ENCODE measurements around the gene CYP2S1. TPM values are rescaled to one million over a fixed set of nuclear protein-coding genes. Genes with fewer than 3 reads are reported as not detected.

CYP2S1 gene
- total RNA-seq, 1 donor from 2014 or later = 11.1 TPM

DNA sequence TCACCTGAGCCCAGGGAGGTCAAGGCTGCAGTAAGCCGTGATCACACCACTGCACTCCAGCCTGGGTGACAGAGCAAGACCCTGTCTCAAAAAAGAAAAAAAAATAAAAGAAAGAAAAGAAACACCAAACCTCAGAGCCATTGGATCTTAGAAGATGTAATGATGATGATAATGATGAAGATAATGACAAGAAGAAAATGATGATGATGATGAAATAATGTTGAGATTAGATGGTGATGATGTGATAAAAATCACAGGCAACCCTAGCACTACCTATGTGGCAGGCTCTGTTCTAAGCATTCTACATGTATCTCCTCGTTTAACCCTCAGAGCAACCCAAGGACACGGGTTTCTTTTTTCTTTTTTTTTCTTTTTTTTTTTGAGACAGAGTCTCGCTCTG is 51.1 kb downstream of the CYP2S1 start:
- Mint-ChIP-seq H3K27me3 (ENCODE audit: low read depth, unreplicated experiment) (no peaks in the 10 kb centered on the region), H3K9me3 (ENCODE audit: unreplicated experiment) (no peaks in the 10 kb centered on the region), H3K4me3 (ENCODE audit: unreplicated experiment) (no peak overlapping the region), H3K27ac (ENCODE audit: unreplicated experiment) (no peak overlapping the region), H3K36me3 (ENCODE audit: low read depth, unreplicated experiment) (peaks cover 25% of the 10 kb centered on the region), H3K4me1 (ENCODE audit: low read depth, unreplicated experiment) (no peaks in the 10 kb centered on the region)
- H3K79me2 ChIP-seq (ENCODE audit: insufficient read depth, low read length) = peaks cover 15% of the 10 kb centered on the region
- no peaks in the 10 kb centered on the region for H3K9me3 ChIP-seq (ENCODE audit: insufficient read depth, low read depth, low read length)
- no peak overlapping the region for H3K4me2 ChIP-seq (ENCODE audit: low read length)
- no peak overlapping the region for H3K27ac ChIP-seq (ENCODE audit: low read depth, low read length)
- no peak for FAIRE-seq
- TF ChIP-seq EZH2 (IDR thresholded peaks at IDR 0.05; ENCODE audit: insufficient read depth, low read length) = no peak
- TF ChIP-seq, protein P1, sequence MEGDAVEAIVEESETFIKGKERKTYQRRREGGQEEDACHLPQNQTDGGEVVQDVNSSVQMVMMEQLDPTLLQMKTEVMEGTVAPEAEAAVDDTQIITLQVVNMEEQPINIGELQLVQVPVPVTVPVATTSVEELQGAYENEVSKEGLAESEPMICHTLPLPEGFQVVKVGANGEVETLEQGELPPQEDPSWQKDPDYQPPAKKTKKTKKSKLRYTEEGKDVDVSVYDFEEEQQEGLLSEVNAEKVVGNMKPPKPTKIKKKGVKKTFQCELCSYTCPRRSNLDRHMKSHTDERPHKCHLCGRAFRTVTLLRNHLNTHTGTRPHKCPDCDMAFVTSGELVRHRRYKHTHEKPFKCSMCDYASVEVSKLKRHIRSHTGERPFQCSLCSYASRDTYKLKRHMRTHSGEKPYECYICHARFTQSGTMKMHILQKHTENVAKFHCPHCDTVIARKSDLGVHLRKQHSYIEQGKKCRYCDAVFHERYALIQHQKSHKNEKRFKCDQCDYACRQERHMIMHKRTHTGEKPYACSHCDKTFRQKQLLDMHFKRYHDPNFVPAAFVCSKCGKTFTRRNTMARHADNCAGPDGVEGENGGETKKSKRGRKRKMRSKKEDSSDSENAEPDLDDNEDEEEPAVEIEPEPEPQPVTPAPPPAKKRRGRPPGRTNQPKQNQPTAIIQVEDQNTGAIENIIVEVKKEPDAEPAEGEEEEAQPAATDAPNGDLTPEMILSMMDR (IDR thresholded peaks at IDR 0.05; ENCODE audit: insufficient read depth, low read depth, low read length) = no peak
- H3K4me3 ChIP-seq (ENCODE audit: insufficient read depth, low read depth, low read length) = no peak overlapping the region
- no peak for DNase-seq (ENCODE audit: low read depth)
- H2AFZ ChIP-seq (ENCODE audit: low read depth, low read length) = no peak overlapping the region
- no peak overlapping the region for H3K9ac ChIP-seq (ENCODE audit: low read length)
- H3K27me3 ChIP-seq (ENCODE audit: insufficient read depth, low read length) = no peaks in the 10 kb centered on the region
- H3K36me3 ChIP-seq (ENCODE audit: insufficient read depth, low read length) = peaks cover 73% of the 10 kb centered on the region
- H3K4me1 ChIP-seq (ENCODE audit: insufficient read depth, low read length) = no peaks in the 10 kb centered on the region
- H4K20me1 ChIP-seq (ENCODE audit: insufficient read depth, low read length) = peaks cover 37% of the 10 kb centered on the region

DNA sequence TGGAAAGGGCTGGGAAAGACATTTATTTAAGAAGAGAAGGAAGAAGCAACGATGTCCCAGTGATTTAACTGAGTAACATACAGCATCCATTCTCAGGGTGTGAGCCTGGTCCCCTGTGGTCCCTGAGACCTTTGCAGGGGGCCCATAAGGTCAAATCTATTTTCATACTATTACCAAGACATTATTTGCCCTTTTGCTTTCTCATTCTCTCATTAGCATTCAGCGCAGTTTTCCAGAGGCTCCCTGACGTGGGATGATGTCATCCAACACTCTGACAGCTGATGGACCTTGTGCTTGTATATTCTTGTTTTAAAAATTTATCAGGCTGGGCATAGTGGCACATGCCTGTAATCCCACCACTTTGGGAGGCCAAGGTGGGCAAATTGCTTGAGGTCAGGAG is 52.8 kb downstream of the CYP2S1 start:
- no peak for FAIRE-seq
- H3K4me1 ChIP-seq (ENCODE audit: insufficient read depth, low read length) = no peaks in the 10 kb centered on the region
- Mint-ChIP-seq H3K9me3 (ENCODE audit: unreplicated experiment) (no peaks in the 10 kb centered on the region), H3K36me3 (ENCODE audit: low read depth, unreplicated experiment) (peaks cover 33% of the 10 kb centered on the region), H3K4me1 (ENCODE audit: low read depth, unreplicated experiment) (no peaks in the 10 kb centered on the region), H3K4me3 (ENCODE audit: unreplicated experiment) (no peak overlapping the region), H3K27me3 (ENCODE audit: low read depth, unreplicated experiment) (no peaks in the 10 kb centered on the region), H3K27ac (ENCODE audit: unreplicated experiment) (no peak overlapping the region)
- DNase-seq (ENCODE audit: low read depth) = no peak
- H3K9ac ChIP-seq (ENCODE audit: low read length) = no peak overlapping the region
- H3K36me3 ChIP-seq (ENCODE audit: insufficient read depth, low read length) = peaks cover 69% of the 10 kb centered on the region
- no peak overlapping the region for H3K4me2 ChIP-seq (ENCODE audit: low read length)
- no peak for TF ChIP-seq EZH2 (IDR thresholded peaks at IDR 0.05; ENCODE audit: insufficient read depth, low read length)
- TF ChIP-seq, protein P1 (IDR thresholded peaks at IDR 0.05; ENCODE audit: insufficient read depth, low read depth, low read length) = no peak
- no peak overlapping the region for H2AFZ ChIP-seq (ENCODE audit: low read depth, low read length)
- no peaks in the 10 kb centered on the region for H3K27me3 ChIP-seq (ENCODE audit: insufficient read depth, low read length)
- H3K79me2 ChIP-seq (ENCODE audit: insufficient read depth, low read length) = peaks cover 16% of the 10 kb centered on the region
- H3K4me3 ChIP-seq (ENCODE audit: insufficient read depth, low read depth, low read length) = no peak overlapping the region
- no peak overlapping the region for H3K27ac ChIP-seq (ENCODE audit: low read depth, low read length)
- H4K20me1 ChIP-seq (ENCODE audit: insufficient read depth, low read length) = peaks cover 28% of the 10 kb centered on the region
- no peaks in the 10 kb centered on the region for H3K9me3 ChIP-seq (ENCODE audit: insufficient read depth, low read depth, low read length)

DNA sequence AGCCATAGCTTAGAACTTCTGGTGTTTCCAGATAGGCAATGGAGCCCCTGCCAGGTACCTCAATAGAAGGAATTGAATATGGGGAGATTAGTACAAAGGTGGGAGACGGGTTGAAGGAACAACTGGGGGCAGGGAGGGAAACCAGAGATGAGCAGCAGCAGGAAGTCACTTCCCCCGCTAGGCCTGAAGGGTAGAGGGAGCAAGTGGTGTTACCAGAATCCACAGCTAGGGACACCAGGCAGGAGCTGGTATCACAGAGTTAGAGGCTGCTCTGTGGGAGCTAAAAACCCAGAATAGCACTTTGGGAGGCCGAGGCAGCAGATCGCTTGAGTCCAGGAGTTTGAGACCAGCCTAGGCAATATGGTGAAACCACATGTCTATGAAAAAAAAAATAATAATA is 55.9 kb downstream of the CYP2S1 start:
- Histone ChIP-seq H3K9ac (ENCODE audit: low read length) (no peak overlapping the region), H3K27ac (ENCODE audit: low read depth, low read length) (no peak overlapping the region), H3K36me3 (ENCODE audit: insufficient read depth, low read length) (peaks cover 61% of the 10 kb centered on the region), H3K4me1 (ENCODE audit: insufficient read depth, low read length) (no peaks in the 10 kb centered on the region), H3K79me2 (ENCODE audit: insufficient read depth, low read length) (peaks cover 11% of the 10 kb centered on the region), H3K4me2 (ENCODE audit: low read length) (no peak overlapping the region), H4K20me1 (ENCODE audit: insufficient read depth, low read length) (peaks cover 27% of the 10 kb centered on the region), H3K9me3 (ENCODE audit: insufficient read depth, low read depth, low read length) (no peaks in the 10 kb centered on the region), H2AFZ (ENCODE audit: low read depth, low read length) (no peak overlapping the region), H3K27me3 (ENCODE audit: insufficient read depth, low read length) (no peaks in the 10 kb centered on the region), H3K4me3 (ENCODE audit: insufficient read depth, low read depth, low read length) (no peak overlapping the region)
- H3K27me3 Mint-ChIP-seq (ENCODE audit: low read depth, unreplicated experiment) = no peaks in the 10 kb centered on the region
- DNase-seq (ENCODE audit: low read depth) (no peak), FAIRE-seq (no peak)
- peaks cover 47% of the 10 kb centered on the region for H3K36me3 Mint-ChIP-seq (ENCODE audit: low read depth, unreplicated experiment)
- H3K27ac Mint-ChIP-seq (ENCODE audit: unreplicated experiment) = no peak overlapping the region
- TF ChIP-seq, protein P1 (IDR thresholded peaks at IDR 0.05; ENCODE audit: insufficient read depth, low read depth, low read length) = no peak
- no peak for TF ChIP-seq EZH2 (IDR thresholded peaks at IDR 0.05; ENCODE audit: insufficient read depth, low read length)
- no peaks in the 10 kb centered on the region for H3K9me3 Mint-ChIP-seq (ENCODE audit: unreplicated experiment)
- H3K4me1 Mint-ChIP-seq (ENCODE audit: low read depth, unreplicated experiment) = no peaks in the 10 kb centered on the region
- no peak overlapping the region for H3K4me3 Mint-ChIP-seq (ENCODE audit: unreplicated experiment)
